GM13976 (cell line): Measurements from ENCODE around the gene PKHD1.

Experiments used
- DNase-seq: peaks from one replicate; pipeline ENCODE4 v3.0.0; 2012; ENCODE audit warnings: low spot score
- in situ Hi-C: fragments of 300-500 bp; cut with MboI; formaldehyde crosslinking; loops from one replicate; pipeline ENCODE4 v1.12.0; 2022; ENCODE audit warnings: low sequenced_read_pairs, mixed read lengths, inconsistent platforms; ENCODE audit not compliant: unreplicated experiment
- TF ChIP-seq, protein P1 (sequence below): IDR thresholded peaks from 2 replicates; pipeline ENCODE4 v1.5.1; 2012; ENCODE audit warnings: borderline replicate concordance, mild to moderate bottlenecking; ENCODE audit not compliant: insufficient read depth; ENCODE audit errors: extremely low read depth, missing control alignments, control extremely low read depth

The PKHD1 gene

DNA sequence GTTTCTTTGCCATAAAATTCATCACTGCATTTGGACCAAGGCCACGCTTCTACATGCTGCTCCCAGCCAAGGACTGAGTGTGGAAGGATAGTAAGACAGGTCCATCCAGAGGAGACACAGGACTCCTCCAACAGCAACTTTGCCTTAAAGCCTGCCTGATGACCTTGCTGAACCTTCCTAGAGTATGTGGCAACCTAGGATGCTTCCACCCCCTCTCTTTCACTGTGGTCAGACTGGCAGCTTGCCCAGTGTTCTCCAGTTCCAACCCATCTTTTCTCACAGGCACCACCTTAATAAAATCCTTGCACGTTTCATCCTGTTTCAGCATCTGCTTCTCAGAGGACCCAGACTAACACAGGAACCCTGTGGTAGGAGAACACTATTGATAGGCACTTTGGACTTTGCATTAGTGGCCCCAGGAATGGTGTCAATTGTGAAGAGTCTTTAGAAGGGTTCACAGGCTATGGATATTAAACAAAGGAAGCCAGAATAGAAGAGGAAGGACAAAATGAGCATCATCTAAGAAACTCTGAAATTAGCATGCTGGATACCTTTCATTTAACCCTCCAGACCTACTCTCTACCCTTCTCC, 2.4 kb upstream of the PKHD1 start:
- DNase-seq, result no peak
- TF ChIP-seq, protein P1, sequence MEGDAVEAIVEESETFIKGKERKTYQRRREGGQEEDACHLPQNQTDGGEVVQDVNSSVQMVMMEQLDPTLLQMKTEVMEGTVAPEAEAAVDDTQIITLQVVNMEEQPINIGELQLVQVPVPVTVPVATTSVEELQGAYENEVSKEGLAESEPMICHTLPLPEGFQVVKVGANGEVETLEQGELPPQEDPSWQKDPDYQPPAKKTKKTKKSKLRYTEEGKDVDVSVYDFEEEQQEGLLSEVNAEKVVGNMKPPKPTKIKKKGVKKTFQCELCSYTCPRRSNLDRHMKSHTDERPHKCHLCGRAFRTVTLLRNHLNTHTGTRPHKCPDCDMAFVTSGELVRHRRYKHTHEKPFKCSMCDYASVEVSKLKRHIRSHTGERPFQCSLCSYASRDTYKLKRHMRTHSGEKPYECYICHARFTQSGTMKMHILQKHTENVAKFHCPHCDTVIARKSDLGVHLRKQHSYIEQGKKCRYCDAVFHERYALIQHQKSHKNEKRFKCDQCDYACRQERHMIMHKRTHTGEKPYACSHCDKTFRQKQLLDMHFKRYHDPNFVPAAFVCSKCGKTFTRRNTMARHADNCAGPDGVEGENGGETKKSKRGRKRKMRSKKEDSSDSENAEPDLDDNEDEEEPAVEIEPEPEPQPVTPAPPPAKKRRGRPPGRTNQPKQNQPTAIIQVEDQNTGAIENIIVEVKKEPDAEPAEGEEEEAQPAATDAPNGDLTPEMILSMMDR, result no peak
- in situ Hi-C loops, result no loop called here

DNA sequence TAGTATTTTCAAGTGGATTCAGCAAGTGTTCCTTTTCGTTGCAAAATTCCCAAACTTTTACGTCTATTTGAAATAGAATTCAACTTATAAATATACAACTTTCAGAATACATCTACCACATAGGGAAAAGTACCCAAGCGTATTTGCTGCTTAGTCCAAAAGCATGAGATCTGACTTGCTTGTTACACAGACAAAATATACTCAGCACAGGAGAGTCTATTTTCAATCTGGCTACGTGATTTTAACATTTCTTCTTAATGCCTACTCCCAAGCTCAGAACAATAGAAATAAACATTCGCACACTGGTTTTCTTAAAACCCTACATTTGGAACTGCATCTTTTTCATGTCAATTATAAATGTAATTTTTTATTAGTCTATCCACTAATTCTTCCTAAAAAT, 672 bp downstream of the PKHD1 start:
- in situ Hi-C loops, result no loop called here
- DNase-seq, result no peak
- TF ChIP-seq, protein P1, result no peak

DNA sequence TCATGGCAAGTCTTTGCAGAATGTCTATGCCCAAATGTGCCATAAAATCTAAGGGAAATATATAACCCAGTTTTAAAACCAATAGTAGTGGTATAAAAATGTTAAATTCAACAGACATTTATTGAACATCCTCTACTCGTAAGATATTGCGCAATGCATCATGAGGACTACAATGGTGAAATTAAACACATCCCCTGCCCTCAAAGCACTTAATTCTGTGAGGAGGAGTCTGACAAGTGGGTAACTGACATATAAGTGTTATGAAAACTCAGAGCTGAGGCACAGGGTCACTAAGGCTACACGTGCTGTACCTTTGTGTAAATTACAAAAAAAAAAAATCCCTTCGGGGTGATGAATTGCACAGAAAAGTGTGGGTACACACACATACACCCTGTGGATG, 6.2 kb downstream of the PKHD1 start:
- no peak for DNase-seq
- TF ChIP-seq, protein P1, result no peak
- in situ Hi-C loops, result no loop called here

DNA sequence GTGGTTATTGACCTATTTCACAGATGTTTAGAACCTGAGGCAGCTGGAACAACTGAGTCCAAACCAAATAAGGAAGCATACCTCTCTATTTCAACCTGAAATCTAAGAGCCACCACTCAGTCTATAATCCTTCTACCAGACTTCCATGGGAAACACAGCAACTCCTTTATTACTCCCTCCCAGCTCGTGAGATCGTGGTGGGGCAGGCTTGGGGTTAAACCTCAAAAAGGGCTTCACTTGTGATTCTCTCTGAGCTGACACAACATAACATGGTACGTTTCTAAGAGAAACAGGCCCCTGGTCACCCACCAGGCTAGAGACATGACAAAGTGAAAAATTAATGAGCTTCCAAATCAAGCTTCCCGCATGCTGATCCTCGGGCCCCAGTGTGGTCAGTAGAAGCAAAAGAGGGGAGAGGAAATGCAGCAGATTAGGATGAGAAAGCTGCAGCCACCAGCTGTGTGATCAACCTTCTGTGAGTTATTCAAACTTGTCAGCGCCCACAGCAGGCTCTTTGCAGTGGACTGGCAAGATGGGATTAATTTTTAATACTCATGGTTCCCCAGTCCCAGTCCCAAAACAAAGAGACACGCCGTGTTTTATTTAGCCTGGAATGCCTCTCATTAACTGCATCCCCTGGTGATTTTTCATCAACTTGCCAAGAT, 9.3 kb downstream of the PKHD1 start:
- TF ChIP-seq, protein P1, result no peak
- no peak for DNase-seq
- in situ Hi-C loops, result no loop called here

DNA sequence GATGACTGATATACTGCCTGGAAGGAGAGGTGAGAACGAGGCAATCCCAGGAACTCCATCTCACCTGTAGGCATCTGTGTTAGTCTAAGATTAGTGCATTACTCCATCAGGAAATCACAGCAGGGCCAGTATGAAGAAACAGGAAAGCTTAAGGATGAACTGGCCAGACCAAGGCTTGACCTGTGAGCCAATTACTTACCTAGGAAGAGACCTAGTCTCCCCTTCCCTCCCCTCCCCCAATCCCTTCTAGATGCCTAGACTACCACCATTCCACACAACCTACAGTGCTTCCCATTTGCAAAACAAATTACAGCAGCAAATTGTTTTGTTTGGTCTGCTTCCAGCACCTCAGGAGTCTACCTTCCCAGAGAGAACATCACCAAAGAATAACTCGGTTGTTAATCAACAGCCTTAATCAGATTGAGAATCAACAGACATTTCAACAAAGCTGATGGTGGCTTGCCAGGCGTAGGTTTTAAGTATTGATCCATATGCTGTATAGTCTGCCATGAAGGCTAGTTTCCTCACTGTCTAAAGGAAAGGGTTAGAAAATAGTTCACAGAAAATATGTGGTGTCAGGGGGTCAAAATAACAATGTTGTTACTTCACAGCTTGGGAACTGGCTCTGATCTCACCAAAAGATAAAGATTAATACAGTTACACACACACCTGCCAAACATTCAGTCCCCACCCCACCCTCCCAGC, 10.1 kb downstream of the PKHD1 start:
- TF ChIP-seq, protein P1, result no peak
- in situ Hi-C loops, result no loop called here
- no peak for DNase-seq

DNA sequence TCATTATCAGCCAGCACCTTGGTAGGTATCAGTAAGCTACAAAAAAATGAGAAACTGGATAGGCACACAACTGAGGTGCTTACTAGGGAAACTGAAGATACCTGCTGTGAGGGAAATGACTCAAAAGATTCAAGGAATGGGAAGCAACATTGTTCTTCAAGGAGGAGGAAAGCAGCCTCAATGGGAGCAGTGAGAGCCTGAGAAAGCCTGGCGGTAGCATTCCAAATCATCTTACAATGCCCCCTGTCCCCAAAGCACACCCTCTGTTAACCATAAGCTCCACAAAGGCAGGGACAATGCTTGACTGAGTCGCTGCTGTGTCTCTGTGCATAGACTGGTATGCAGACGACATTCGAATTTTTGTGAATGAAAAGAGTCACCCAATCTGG, 10.6 kb downstream of the PKHD1 start:
- in situ Hi-C loops, result no loop called here
- no peak for DNase-seq
- TF ChIP-seq, protein P1, result no peak

DNA sequence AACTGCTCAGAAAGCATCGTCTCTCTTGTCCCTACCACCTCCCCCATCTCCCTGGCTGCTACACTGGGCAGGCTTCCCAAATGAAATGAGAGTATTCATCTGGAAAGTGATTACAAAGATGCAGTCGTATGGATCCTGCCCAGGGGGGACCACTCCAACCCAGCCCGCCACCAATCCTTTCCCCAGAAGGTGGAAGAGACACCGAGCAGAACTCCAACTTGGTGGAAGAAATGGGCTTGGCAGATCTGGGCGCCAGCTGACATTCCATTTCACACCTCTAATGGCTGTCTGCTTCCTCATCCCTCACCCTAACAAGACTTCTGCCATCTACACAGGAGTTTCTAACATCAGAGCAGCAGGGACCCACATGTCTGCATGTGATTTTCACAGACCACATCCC, 12.7 kb downstream of the PKHD1 start:
- in situ Hi-C loops, result no loop called here
- TF ChIP-seq, protein P1, result no peak
- DNase-seq, result no peak
